ENCODE data around the gene MECP2.

GRCh38 chrX:154050113-154050495, 47.4 kb downstream of the MECP2 start:
- TF ChIP-seq, protein P1, sequence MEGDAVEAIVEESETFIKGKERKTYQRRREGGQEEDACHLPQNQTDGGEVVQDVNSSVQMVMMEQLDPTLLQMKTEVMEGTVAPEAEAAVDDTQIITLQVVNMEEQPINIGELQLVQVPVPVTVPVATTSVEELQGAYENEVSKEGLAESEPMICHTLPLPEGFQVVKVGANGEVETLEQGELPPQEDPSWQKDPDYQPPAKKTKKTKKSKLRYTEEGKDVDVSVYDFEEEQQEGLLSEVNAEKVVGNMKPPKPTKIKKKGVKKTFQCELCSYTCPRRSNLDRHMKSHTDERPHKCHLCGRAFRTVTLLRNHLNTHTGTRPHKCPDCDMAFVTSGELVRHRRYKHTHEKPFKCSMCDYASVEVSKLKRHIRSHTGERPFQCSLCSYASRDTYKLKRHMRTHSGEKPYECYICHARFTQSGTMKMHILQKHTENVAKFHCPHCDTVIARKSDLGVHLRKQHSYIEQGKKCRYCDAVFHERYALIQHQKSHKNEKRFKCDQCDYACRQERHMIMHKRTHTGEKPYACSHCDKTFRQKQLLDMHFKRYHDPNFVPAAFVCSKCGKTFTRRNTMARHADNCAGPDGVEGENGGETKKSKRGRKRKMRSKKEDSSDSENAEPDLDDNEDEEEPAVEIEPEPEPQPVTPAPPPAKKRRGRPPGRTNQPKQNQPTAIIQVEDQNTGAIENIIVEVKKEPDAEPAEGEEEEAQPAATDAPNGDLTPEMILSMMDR (IDR thresholded peaks at IDR 0.05): no peak
- TF ChIP-seq POLR2A (IDR thresholded peaks at IDR 0.05): no peak
